GM12892 (cell line): ENCODE measurements around the gene SOX6.

Source experiments
- POLR2A ChIP-seq: IDR thresholded peaks from 2 replicates; pipeline ENCODE4 v1.6.1; 2011; ENCODE audit warnings: low read depth, low read length, control low read depth
- POLR2AphosphoS5 ChIP-seq: IDR thresholded peaks from 2 replicates; pipeline ENCODE4 v1.6.1; 2011; ENCODE audit warnings: low read depth, low read length, control low read depth
- TAF1 ChIP-seq: IDR thresholded peaks from 2 replicates; pipeline ENCODE4 v1.6.1; 2011; ENCODE audit warnings: low read depth, mild to moderate bottlenecking, control low read depth, low read length, borderline replicate concordance

GRCh38 chr11:16317712-16318111 is 38.6 kb downstream of the SOX6 start:
- no peak for TF ChIP-seq POLR2A
- TF ChIP-seq TAF1: no peak
- TF ChIP-seq POLR2AphosphoS5: no peak
